OCI-LY7 (cell line): ENCODE measurements around the gene SORBS2.

Experiments
- EZH2phosphoT487 ChIP-seq: fragments of 200-600 bp; sonication (generic); IDR thresholded peaks from 2 replicates; pipeline ENCODE4 v1.6.1; 2018; ENCODE audit warnings: low read depth, borderline replicate concordance, mild to moderate bottlenecking, mixed run types, antibody characterized with exemption, low read length, moderate library complexity, mixed read lengths
- TF ChIP-seq, protein P1 (sequence below): fragments of 200-600 bp; sonication (generic); conservative IDR thresholded peaks from 2 replicates; pipeline ENCODE4 v1.5.1; 2014; ENCODE audit warnings: mild to moderate bottlenecking, antibody characterized with exemption, low read length, moderate library complexity, mixed read lengths

- TF ChIP-seq, protein P1, sequence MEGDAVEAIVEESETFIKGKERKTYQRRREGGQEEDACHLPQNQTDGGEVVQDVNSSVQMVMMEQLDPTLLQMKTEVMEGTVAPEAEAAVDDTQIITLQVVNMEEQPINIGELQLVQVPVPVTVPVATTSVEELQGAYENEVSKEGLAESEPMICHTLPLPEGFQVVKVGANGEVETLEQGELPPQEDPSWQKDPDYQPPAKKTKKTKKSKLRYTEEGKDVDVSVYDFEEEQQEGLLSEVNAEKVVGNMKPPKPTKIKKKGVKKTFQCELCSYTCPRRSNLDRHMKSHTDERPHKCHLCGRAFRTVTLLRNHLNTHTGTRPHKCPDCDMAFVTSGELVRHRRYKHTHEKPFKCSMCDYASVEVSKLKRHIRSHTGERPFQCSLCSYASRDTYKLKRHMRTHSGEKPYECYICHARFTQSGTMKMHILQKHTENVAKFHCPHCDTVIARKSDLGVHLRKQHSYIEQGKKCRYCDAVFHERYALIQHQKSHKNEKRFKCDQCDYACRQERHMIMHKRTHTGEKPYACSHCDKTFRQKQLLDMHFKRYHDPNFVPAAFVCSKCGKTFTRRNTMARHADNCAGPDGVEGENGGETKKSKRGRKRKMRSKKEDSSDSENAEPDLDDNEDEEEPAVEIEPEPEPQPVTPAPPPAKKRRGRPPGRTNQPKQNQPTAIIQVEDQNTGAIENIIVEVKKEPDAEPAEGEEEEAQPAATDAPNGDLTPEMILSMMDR: no peak
- no peak for TF ChIP-seq EZH2phosphoT487
These were observed 76.1 kb downstream of the SORBS2 start for GRCh38 chr4:185735866-185736400.
